MM.1S (cell line): Measurements from ENCODE around the gene TMX1.

Source experiments
- DNase-seq: peaks from one replicate; pipeline ENCODE4 v3.0.0-alpha.2; 2015
- H2AFZ ChIP-seq: fragments of 300-600 bp; sonication (generic); 2 replicates; pipeline ENCODE4 v1.6.0; 2016; ENCODE audit warnings: antibody characterized with exemption, low read length
- H3F3A ChIP-seq: fragments of 300-600 bp; sonication (generic); 2 replicates; pipeline ENCODE4 v1.6.1; 2016; ENCODE audit warnings: mild to moderate bottlenecking, antibody characterized with exemption, low read length, moderate library complexity, mixed read lengths; ENCODE audit not compliant: insufficient read depth
- H3K27ac ChIP-seq: fragments of 300-600 bp; sonication (generic); 2 replicates; pipeline ENCODE4 v1.5.1; 2016; ENCODE audit warnings: mild to moderate bottlenecking, low read length
- H3K27me3 ChIP-seq: fragments of 300-600 bp; sonication (generic); replicated peaks from 2 replicates; pipeline ENCODE4 v1.6.0; 2016; ENCODE audit warnings: low read length; ENCODE audit not compliant: insufficient read depth
- H3K36me3 ChIP-seq: fragments of 300-600 bp; sonication (generic); replicated peaks from 2 replicates; pipeline ENCODE4 v1.6.1; 2016; ENCODE audit warnings: mild to moderate bottlenecking, low read length, mixed read lengths; ENCODE audit not compliant: insufficient read depth
- H3K4me1 ChIP-seq: fragments of 300-600 bp; sonication (generic); 2 replicates; pipeline ENCODE4 v1.6.1; 2016; ENCODE audit warnings: low read length, mixed read lengths
- H3K4me2 ChIP-seq: fragments of 300-600 bp; sonication (generic); 2 replicates; pipeline ENCODE4 v1.6.0; 2016; ENCODE audit warnings: low read depth, low read length
- H3K4me3 ChIP-seq: fragments of 300-600 bp; sonication (generic); 2 replicates; pipeline ENCODE4 v1.5.1; 2016; ENCODE audit warnings: low read length, mixed read lengths
- H3K79me2 ChIP-seq: fragments of 300-600 bp; sonication (generic); 2 replicates; pipeline ENCODE4 v1.6.1; 2016; ENCODE audit warnings: mixed run types, low read length, mixed read lengths
- H3K9ac ChIP-seq: fragments of 300-600 bp; sonication (generic); 2 replicates; pipeline ENCODE4 v1.6.1; 2016; ENCODE audit warnings: low read length, mixed read lengths
- H3K9me2 ChIP-seq: fragments of 300-600 bp; sonication (generic); replicated peaks from 2 replicates; pipeline ENCODE4 v1.6.1; 2016; ENCODE audit warnings: mild to moderate bottlenecking, low read length, mixed read lengths; ENCODE audit not compliant: insufficient read depth
- H3K9me3 ChIP-seq: fragments of 300-600 bp; sonication (generic); replicated peaks from 2 replicates; pipeline ENCODE4 v1.6.1; 2016; ENCODE audit warnings: mild to moderate bottlenecking, low read length, mixed read lengths; ENCODE audit not compliant: insufficient read depth
- H4K20me1 ChIP-seq: fragments of 300-600 bp; sonication (generic); 2 replicates; pipeline ENCODE4 v1.6.1; 2016; ENCODE audit warnings: mild to moderate bottlenecking, low read length, moderate library complexity, mixed read lengths; ENCODE audit not compliant: insufficient read depth
- CTCF ChIP-seq: fragments of 300-600 bp; sonication (generic); IDR thresholded peaks from 2 replicates; pipeline ENCODE4 v1.5.1; 2016; ENCODE audit warnings: antibody characterized with exemption, low read length, mixed read lengths
- EZH2 ChIP-seq: fragments of 300-600 bp; sonication (generic); optimal IDR thresholded peaks from 2 replicates; pipeline ENCODE3; 2017; ENCODE audit warnings: low read depth, mild to moderate bottlenecking, antibody characterized with exemption, low read length, mixed read lengths
- EZH2phosphoT487 ChIP-seq: fragments of 300-600 bp; sonication (generic); IDR thresholded peaks from 2 replicates; pipeline ENCODE4 v1.6.1; 2018; ENCODE audit warnings: antibody characterized with exemption, low read length

TMX1 gene

GRCh38 chr14:51207621-51208020, 32.4 kb upstream of the TMX1 start:
- H2AFZ ChIP-seq = no peak overlapping the region
- no peak overlapping the region for H3K27ac ChIP-seq
- no peaks in the 10 kb centered on the region for H3K9me2 ChIP-seq
- H3K9me3 ChIP-seq = no peaks in the 10 kb centered on the region
- H3K9ac ChIP-seq = no peak overlapping the region
- H3K36me3 ChIP-seq = no peaks in the 10 kb centered on the region
- H3K27me3 ChIP-seq = no peaks in the 10 kb centered on the region
- no peak for DNase-seq
- H4K20me1 ChIP-seq = no peaks in the 10 kb centered on the region
- TF ChIP-seq CTCF = no peak
- H3K4me1 ChIP-seq = no peaks in the 10 kb centered on the region
- H3K4me3 ChIP-seq = no peak overlapping the region
- no peak overlapping the region for H3K4me2 ChIP-seq
- H3K79me2 ChIP-seq = no peaks in the 10 kb centered on the region
- H3F3A ChIP-seq = no peaks in the 10 kb centered on the region

GRCh38 chr14:51208982-51209381, 31.1 kb upstream of the TMX1 start:
- no peak for DNase-seq
- TF ChIP-seq EZH2 = no peak
- TF ChIP-seq CTCF = no peak
- TF ChIP-seq EZH2phosphoT487 = no peak

GRCh38 chr14:51209457-51209856, 30.6 kb upstream of the TMX1 start:
- no peaks in the 10 kb centered on the region for H3K4me1 ChIP-seq
- H3K36me3 ChIP-seq = no peaks in the 10 kb centered on the region
- H4K20me1 ChIP-seq = no peaks in the 10 kb centered on the region
- H3K9ac ChIP-seq = no peak overlapping the region
- H3K9me2 ChIP-seq = no peaks in the 10 kb centered on the region
- no peak overlapping the region for H2AFZ ChIP-seq
- no peak overlapping the region for H3K27ac ChIP-seq
- H3K79me2 ChIP-seq = no peaks in the 10 kb centered on the region
- no peak overlapping the region for H3K4me2 ChIP-seq
- no peaks in the 10 kb centered on the region for H3F3A ChIP-seq
- no peak overlapping the region for H3K4me3 ChIP-seq
- DNase-seq = no peak
- no peaks in the 10 kb centered on the region for H3K9me3 ChIP-seq
- H3K27me3 ChIP-seq = no peaks in the 10 kb centered on the region
- TF ChIP-seq EZH2 (no peak), EZH2phosphoT487 (no peak), CTCF (no peak)

More at GRCh38 chr14:51208982-51209381, 31.1 kb upstream of the TMX1 start:
- no peaks in the 10 kb centered on the region for H4K20me1 ChIP-seq
- no peaks in the 10 kb centered on the region for H3K36me3 ChIP-seq
- H3K4me1 ChIP-seq = no peaks in the 10 kb centered on the region
- no peak overlapping the region for H2AFZ ChIP-seq
- H3K27ac ChIP-seq = no peak overlapping the region
- H3K4me2 ChIP-seq = no peak overlapping the region
- no peak overlapping the region for H3K4me3 ChIP-seq
- H3K9me2 ChIP-seq = no peaks in the 10 kb centered on the region
- H3K9me3 ChIP-seq = no peaks in the 10 kb centered on the region
- H3K27me3 ChIP-seq = no peaks in the 10 kb centered on the region
- H3K79me2 ChIP-seq = no peaks in the 10 kb centered on the region
- no peaks in the 10 kb centered on the region for H3F3A ChIP-seq
- H3K9ac ChIP-seq = no peak overlapping the region
